Omental fat pad (tissue), 4 donors: Measurements from ENCODE around the gene SFMBT2. TPM values are rescaled to one million over a fixed set of nuclear protein-coding genes. Genes with fewer than 3 reads are reported as not detected.

Experiments used
- ATAC-seq: fragments of 150-250 bp; one replicate; pipeline ENCODE4 v1.9.1; 2016; ENCODE audit warnings: mild to moderate bottlenecking, moderate library complexity; ENCODE audit not compliant: low FRiP score
- DNase-seq: peaks from one replicate; pipeline ENCODE4 v3.0.0-alpha.2; 2019; ENCODE audit warnings: low spot score
- CTCF ChIP-seq, 3 donors: fragments of 450-650 bp; IDR thresholded peaks; one replicate each; pipeline ENCODE4 v1.5.1; 2016 to 2017; ENCODE audit warnings: antibody characterized with exemption in 3 of 3, mild to moderate bottlenecking in 3 of 3, moderate library complexity in 2 of 3
- total RNA-seq, 4 donors: library from RNA; depleted of rRNA; stranded (reverse); fragments of >200 nt; gene quantifications; one replicate each; pipeline ENCODE4 v1.1.0, GENCODE V29; 2016

The SFMBT2 gene
- total RNA-seq, 4 donors from 2014 or later = 6.2 to 12.0 (median 9.4) TPM

DNA sequence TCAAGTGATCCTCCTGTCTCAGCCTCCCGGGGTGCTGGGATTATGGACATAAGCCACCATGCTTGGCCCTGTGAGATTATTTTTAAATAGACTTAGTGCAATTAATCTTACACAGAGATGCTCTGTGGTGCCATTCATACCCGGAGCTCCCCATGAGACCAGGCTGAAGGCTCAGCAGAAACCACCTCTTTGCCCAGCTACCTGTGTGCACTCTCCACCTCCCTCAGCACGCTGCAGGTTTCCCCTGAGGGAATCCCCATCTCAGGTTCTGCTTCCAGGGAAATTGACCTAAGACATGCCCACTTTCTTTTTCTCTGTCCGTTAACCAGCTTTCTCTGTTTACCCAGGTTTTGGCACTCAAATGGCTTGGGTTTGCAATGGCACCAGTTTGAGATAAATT lies 260.5 kb downstream of the SFMBT2 start:
- no peak for DNase-seq

DNA sequence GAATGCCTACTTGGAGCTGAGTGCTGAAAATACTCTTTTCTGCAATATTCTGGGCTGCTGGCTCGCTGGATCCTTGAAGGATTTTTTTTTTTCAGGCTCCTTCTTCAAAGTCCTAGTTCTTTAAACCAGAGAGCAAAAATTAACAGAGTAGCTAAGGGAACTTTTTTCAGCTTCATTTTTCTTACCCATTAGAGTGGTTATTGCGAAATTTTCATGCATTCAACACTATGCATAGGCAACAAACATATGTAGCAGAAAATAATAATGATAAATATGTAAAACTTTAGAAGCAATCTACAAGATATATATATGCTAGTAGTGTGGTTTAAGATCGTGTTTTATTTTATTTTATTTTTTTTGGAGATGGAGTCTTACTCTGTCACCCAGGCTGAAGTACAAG lies 264.6 kb downstream of the SFMBT2 start:
- no peak for ATAC-seq

More for the DNA sequence above, 260.5 kb downstream of the SFMBT2 start:
- TF ChIP-seq CTCF (IDR thresholded peaks at IDR 0.05) = no peak
- no peak for ATAC-seq

GRCh38 chr10:7136016-7136415 lies 274.8 kb downstream of the SFMBT2 start:
- TF ChIP-seq CTCF (IDR thresholded peaks at IDR 0.05) = no peak
- ATAC-seq = no peak
- DNase-seq = no peak

More for the DNA sequence above, 264.6 kb downstream of the SFMBT2 start:
- DNase-seq = no peak
- no peak for TF ChIP-seq CTCF (IDR thresholded peaks at IDR 0.05)

- no peak for ATAC-seq
- DNase-seq = no peak
- TF ChIP-seq CTCF (IDR thresholded peaks at IDR 0.05) = no peak
Observed at GRCh38 chr10:7135188-7135587, 275.6 kb downstream of the SFMBT2 start.

GRCh38 chr10:7134448-7134847 lies 276.4 kb downstream of the SFMBT2 start:
- TF ChIP-seq CTCF (IDR thresholded peaks at IDR 0.05) = no peak
- ATAC-seq (no peak), DNase-seq (no peak)

DNA sequence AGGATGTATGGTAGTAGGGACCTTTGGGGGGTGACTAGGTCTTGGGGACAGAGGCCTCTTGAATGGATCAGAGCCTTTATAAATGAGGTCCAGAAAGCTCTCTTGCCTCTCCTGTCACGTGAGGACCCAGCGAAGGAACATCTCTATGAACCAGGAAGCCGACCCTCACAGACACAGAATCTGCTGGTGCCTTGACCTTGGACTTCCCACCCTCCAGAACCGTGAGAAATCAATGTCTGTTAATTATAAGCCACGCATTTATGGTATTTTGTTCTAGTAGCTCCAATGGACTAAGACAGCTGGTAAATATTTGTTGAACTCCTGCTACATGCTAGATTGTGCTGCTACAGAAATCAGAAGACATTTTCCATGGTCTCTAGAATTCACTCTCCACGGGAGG lies 276.9 kb downstream of the SFMBT2 start:
- ATAC-seq (no peak), DNase-seq (no peak)
- TF ChIP-seq CTCF (IDR thresholded peaks at IDR 0.05) = no peak

DNA sequence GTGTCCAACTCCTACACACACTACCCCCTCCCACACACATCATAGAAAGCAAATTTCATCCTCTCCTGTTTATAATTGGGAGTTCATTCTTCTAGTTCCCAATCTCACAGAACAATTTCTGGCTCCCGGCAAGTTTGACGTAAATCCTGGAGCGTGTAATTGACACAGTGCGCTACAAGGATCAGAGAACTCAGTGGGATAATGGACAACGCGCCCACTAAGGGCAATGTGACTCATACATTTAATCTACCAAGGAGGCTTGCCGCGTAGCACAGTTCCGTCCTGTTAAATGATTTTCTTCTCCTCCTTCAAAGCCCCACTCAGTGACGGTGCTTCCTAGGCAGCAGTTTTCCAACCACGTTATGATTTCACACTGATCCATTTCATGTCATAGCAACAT lies 277.6 kb downstream of the SFMBT2 start:
- no peak for ATAC-seq
- no peak for TF ChIP-seq CTCF (IDR thresholded peaks at IDR 0.05)
- no peak for DNase-seq
